Fibroblast of mammary gland (primary cell): ENCODE data around the gene GPR39.

Experiments
- DNase-seq: peaks from one replicate; pipeline ENCODE4 v3.0.0-alpha.2; 2010; ENCODE audit warnings: low read depth
- H3K4me3 ChIP-seq: 2 replicates; pipeline ENCODE4 v1.5.1; 2011; ENCODE audit warnings: low read depth, mild to moderate bottlenecking, low read length, moderate library complexity; ENCODE audit not compliant: control insufficient read depth
- TF ChIP-seq, protein P1 (sequence below): conservative IDR thresholded peaks from 2 replicates; pipeline ENCODE4 v1.5.1; 2011; ENCODE audit warnings: low read depth, low read length, inconsistent platforms; ENCODE audit not compliant: control insufficient read depth, insufficient read depth

The GPR39 gene

DNA sequence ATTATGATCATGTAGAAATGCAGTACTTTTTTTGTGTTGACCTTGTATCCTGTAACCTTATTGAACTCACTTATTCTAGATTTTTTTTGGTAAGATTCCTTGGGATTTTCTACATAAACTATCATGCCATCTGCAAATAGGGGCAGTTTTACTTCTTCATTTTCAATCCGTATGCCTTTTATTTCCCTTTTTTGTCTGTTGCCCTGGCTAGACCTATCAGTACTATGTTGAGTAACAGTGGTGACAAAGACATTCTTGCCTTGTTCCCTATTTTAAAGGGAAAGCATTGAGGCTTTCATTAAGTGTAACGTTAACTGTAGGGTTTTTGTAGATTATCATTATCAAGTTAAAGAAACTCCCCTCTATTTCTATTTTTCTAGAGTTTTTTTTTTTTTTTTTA, 161.1 kb downstream of the GPR39 start:
- no peak overlapping the region for H3K4me3 ChIP-seq
- TF ChIP-seq, protein P1, sequence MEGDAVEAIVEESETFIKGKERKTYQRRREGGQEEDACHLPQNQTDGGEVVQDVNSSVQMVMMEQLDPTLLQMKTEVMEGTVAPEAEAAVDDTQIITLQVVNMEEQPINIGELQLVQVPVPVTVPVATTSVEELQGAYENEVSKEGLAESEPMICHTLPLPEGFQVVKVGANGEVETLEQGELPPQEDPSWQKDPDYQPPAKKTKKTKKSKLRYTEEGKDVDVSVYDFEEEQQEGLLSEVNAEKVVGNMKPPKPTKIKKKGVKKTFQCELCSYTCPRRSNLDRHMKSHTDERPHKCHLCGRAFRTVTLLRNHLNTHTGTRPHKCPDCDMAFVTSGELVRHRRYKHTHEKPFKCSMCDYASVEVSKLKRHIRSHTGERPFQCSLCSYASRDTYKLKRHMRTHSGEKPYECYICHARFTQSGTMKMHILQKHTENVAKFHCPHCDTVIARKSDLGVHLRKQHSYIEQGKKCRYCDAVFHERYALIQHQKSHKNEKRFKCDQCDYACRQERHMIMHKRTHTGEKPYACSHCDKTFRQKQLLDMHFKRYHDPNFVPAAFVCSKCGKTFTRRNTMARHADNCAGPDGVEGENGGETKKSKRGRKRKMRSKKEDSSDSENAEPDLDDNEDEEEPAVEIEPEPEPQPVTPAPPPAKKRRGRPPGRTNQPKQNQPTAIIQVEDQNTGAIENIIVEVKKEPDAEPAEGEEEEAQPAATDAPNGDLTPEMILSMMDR, result no peak
- no peak for DNase-seq

DNA sequence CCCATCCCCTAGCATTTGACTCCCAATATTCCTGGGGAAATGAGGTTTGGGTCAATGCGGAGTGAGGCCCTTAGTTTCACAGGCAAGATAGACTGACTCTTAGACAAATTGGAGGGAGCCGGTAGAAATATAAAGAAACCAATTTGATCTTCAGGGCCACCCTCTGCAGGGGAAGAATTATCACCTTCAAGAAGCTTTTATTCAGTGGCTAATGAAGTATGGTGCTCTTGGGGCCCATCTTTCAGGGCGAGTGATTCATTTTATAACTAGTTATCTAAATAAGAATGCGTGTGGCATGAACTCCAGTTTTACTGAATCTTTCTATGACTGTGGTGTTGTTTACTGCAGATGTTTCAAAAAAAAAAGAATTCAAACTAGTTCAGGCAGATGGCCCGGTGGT, 165.0 kb downstream of the GPR39 start:
- TF ChIP-seq, protein P1, result no peak

DNA sequence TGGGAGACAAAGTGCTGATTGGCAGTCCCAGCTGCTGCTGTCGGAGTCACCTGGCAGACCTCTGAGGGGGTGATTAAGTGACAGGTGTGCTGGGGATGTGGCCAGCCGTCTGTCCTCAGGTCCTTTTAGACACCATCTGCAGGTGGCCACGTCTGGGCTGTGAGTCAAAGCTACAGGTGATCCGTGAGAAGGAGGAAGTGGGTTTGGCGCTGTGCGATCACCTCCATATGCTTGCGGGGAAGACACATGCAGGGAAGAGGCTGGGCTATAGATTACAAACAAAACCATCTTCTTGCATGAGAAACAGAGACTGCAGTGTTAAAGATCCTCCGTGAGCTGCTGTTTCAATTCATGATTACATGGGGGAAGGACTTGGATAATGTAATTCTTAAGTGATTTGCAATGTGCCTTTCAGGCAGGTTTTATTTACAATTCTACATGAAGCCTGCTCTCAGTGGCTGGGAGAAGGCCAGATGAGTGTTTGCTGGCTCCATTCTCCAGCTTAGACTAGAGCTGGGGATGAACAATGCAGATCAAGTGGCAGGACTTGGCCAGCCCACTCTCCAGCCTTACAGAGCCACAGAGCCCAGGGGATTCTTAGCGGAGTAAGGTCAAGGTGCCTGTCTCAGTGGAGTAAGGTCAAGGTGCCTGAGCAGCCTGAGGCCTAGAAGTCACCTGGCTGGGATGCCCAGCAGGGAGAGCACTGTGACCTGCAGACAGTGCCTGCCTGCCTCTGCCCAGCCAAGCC, 165.6 kb downstream of the GPR39 start:
- TF ChIP-seq, protein P1, result no peak
- no peak for DNase-seq
- H3K4me3 ChIP-seq, result no peak overlapping the region

More for the DNA sequence above, 165.0 kb downstream of the GPR39 start:
- no peak overlapping the region for H3K4me3 ChIP-seq
- DNase-seq, result no peak

DNA sequence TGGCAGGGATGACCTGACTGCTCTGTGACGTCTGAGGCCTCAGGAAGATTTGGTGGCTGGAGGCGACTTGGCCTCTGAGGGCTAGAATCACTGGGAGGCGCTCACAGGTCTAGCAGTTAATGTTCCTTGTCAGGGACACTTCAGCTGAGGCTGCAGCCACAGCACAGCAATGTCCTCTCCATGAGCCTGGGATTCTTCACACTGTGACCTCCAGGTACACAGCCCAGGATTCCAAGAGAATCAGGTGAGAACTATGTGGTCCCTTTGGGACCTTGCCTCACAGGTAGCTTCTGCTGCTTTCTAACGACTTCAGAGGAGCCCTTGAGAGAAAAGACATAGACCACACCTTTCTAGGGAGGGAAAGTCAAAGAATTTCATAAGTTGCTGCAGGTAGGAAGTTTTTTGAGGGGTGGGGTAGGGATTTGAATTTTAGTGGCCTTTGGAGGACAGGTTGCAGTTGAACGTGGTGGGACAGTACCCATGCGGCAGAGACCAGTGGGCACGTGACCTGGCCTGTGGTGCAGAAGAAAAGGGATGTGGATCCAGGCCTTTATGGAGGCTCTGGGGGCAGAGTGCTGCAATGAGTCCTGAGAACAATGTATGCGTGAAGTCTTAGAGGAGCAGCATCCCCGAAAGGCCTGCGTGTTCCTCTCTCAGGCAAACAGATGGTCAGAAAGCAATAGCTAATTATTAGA, 167.2 kb downstream of the GPR39 start:
- H3K4me3 ChIP-seq, result no peak overlapping the region
- DNase-seq, result no peak
- TF ChIP-seq, protein P1, result no peak

DNA sequence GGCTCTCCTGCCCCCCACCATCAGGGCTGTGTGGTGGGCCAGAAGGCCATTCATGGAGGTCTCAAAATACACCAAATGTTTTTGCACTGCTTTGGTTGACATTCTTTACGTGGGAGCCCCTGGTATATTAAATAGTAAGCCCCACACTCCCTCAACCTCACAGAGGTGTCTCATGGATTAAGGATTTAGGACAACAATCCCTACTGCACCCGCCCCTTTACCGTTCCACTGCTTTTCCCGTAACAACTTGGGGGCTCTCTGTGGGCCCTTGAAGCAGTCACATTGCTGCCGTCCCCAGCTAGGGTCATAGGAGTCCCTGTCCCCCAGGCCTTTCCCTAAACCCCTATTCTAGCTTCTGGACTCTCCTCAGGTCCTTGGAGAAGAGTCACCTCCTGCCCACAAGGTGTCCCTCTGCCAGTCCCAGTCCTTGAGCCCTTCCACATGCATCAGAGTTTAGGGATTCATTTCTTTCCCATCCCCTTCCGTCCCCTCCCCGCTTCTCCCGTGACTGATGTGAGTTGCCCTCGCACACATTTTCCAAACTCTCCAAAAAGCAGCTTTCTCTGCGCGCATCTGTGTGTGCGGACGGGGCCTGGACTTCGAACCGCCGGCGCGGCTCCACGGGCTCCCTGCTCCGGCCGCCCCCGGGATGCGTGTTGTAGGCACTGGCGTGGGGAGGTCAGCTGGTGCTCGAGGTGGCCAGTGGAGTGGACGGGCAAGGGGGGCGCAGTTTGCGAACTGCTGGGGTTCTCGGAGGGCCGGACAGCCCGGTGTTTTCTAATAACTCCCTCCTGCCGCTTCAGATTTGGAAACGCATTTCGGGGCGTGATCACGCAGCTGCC, 168.6 kb downstream of the GPR39 start:
- TF ChIP-seq, protein P1, result no peak
- H3K4me3 ChIP-seq, result no peak overlapping the region
- no peak for DNase-seq

DNA sequence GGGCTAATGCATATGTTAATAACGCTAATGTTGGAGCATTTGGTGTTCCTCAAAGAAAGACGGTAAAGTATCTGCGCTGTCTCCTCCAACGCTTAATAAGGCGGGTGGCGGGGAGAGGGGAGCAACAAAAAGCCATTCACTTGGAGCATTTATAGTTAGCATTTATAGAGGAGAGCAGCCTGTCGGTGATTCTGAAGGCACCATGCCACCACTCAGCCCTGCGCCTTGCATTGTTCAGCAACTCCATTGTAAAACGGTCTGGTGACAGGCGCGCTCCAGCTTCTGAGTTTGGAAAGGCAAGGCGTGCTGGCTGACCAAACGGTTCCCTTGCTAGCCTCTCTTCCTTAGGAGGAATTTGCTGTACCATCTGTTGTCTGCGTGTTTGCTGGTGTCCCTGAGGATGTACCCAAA, 169.5 kb downstream of the GPR39 start:
- DNase-seq, result no peak
- TF ChIP-seq, protein P1, result no peak
- H3K4me3 ChIP-seq, result no peak overlapping the region
